ENCODE measurements around the gene NCOR2. TPM values are rescaled to one million over a fixed set of nuclear protein-coding genes. Genes with fewer than 3 reads are reported as not detected.

NCOR2 gene
- total RNA-seq, 4 donors from 2014 or later: 211 to 265 (median 225) TPM

GRCh38 chr12:124612410-124612680 lies 44.9 kb upstream of the NCOR2 start:
- Histone ChIP-seq H3K27ac (no peak overlapping the region), H3K36me3 (no peaks in the 10 kb centered on the region), H3K27me3 (no peaks in the 10 kb centered on the region), H3K4me3 (no peak overlapping the region), H3K4me1 (peaks cover 0 to 20% (median 15%) of the 10 kb centered on the region in 4 donors), H3K9me3 (no peaks in the 10 kb centered on the region)
- no peak for DNase-seq (ENCODE audit: low spot score in 2 of 2)
- no peak for TF ChIP-seq POLR2A (IDR thresholded peaks at IDR 0.05)
- no peak for TF ChIP-seq CTCF (IDR thresholded peaks at IDR 0.05)
- TF ChIP-seq EP300 (IDR thresholded peaks at IDR 0.05): no peak
- WGBS, 2 donors: 75 to 80% methylated on average over 4 of the region's 4 CpGs

GRCh38 chr12:124611559-124612409 lies 44.4 kb upstream of the NCOR2 start:
- Histone ChIP-seq H3K9me3 (no peaks in the 10 kb centered on the region), H3K4me3 (no peak overlapping the region), H3K4me1 (peaks cover 0 to 20% (median 15%) of the 10 kb centered on the region in 4 donors), H3K27ac (no peak overlapping the region), H3K27me3 (no peaks in the 10 kb centered on the region), H3K36me3 (no peaks in the 10 kb centered on the region)
- WGBS, 2 donors: 86 to 90% methylated on average over 9 to 15 of the region's 15 CpGs
- no peak for TF ChIP-seq POLR2A (IDR thresholded peaks at IDR 0.05)
- no peak for TF ChIP-seq EP300 (IDR thresholded peaks at IDR 0.05)
- TF ChIP-seq CTCF (IDR thresholded peaks at IDR 0.05): no peak
- DNase-seq (ENCODE audit: low spot score in 2 of 2): no peak

- no peaks in the 10 kb centered on the region for H3K27me3 ChIP-seq
- no peak overlapping the region for H3K27ac ChIP-seq
- no peaks in the 10 kb centered on the region for H3K9me3 ChIP-seq
- TF ChIP-seq POLR2A (IDR thresholded peaks at IDR 0.05) (no peak), CTCF (IDR thresholded peaks at IDR 0.05) (no peak), EP300 (IDR thresholded peaks at IDR 0.05) (no peak)
- no peak overlapping the region for H3K4me3 ChIP-seq
- H3K4me1 ChIP-seq: peaks cover 0 to 20% (median 15%) of the 10 kb centered on the region in 4 donors
- WGBS, 2 donors: 89% methylated on average over 23 of the region's 23 CpGs
- H3K36me3 ChIP-seq: no peaks in the 10 kb centered on the region
- DNase-seq (ENCODE audit: low spot score in 2 of 2): no peak
Measured at GRCh38 chr12:124610629-124611558, 43.5 kb upstream of the NCOR2 start.

GRCh38 chr12:124610021-124610612 lies 42.7 kb upstream of the NCOR2 start:
- no peaks in the 10 kb centered on the region for H3K36me3 ChIP-seq
- no peak overlapping the region for H3K27ac ChIP-seq
- 87 to 88% methylated on average over 7 to 9 of the region's 9 CpGs for WGBS, 2 donors
- TF ChIP-seq CTCF (IDR thresholded peaks at IDR 0.05) (no peak), POLR2A (IDR thresholded peaks at IDR 0.05) (no peak), EP300 (IDR thresholded peaks at IDR 0.05) (no peak)
- H3K4me3 ChIP-seq: no peak overlapping the region
- peaks cover 0 to 20% (median 15%) of the 10 kb centered on the region in 4 donors for H3K4me1 ChIP-seq
- DNase-seq (ENCODE audit: low spot score in 2 of 2): no peak
- no peaks in the 10 kb centered on the region for H3K9me3 ChIP-seq
- no peaks in the 10 kb centered on the region for H3K27me3 ChIP-seq

Data from tibial nerve (tissue), 4 donors.